T-helper 22 cell (primary cell): ENCODE data around the gene MAST3.
"Not testable (repeated sequence)": the region's sequence is repeated elsewhere in the genome, so short reads cannot be mapped to it uniquely, and the experiment has no call there.

Experiments used
- DNase-seq: peaks from one replicate; pipeline ENCODE4 v3.0.0-alpha.2; 2020; ENCODE audit warnings: low read depth

MAST3 gene

DNA sequence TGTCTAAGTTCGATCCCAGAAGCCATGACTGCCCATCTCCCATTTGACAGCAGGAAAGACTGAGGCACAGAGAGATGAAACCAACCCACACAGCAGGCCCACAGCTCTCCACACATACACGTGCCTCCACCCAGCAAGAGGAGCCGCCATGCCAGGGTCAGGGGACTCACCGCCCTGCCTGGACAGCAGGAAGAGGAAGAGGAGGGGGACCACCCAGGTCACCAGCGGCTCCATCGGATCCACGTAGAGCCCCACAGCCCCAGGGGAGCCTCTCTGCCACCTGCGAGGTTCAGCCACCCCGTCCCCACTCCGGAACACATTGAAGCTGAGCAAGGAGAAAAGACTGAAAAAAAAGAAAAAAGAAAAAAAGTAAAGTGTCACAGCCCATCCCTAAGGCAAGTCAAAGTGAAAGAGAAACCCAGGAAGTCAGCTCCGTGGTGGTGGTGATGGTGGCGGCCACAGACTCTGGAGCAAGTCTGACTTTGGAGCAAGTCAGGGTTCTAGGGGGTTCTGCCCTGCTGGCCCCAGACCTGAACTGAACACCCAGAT is 10.9 kb upstream of the MAST3 start, which contains the start of gene IL12RB1:
Gene IL12RB1, minus strand, starts transcription at position 345 of the 549 bp plus-strand sequence. Its CDS starts 111 bp downstream, at position 234.
- DNase-seq = no peak

- peak; percentile 42 for DNase-seq
Measured at GRCh38 chr19:18089096-18089541, 8.5 kb upstream of the MAST3 start.

DNA sequence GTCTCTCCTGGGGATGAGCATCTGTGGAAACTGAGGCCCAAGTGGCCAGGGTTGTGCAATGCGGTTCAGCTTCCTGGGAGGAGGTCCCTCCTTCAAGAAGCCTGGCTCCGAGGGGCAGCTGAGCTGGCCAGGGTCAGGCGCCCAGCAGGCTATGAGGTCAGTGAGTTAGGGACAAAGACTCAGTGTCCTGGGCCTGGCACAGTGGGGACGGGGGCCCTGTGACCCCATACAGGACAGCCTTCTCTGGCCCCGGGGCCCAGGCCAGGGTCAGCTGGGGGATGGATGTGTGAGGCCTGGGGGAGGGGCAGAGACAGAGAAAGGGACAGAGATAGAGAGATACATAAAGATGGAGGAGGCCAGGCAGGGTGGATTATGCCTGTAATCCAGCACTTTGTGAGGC is 7.9 kb upstream of the MAST3 start:
- no peak for DNase-seq

GRCh38 chr19:18090545-18091216 is 6.9 kb upstream of the MAST3 start:
- no peak for DNase-seq

GRCh38 chr19:18091217-18091608 is 6.4 kb upstream of the MAST3 start:
- peak; percentile 77 for DNase-seq

GRCh38 chr19:18093439-18094161 is 4.0 kb upstream of the MAST3 start:
- DNase-seq = no peak

GRCh38 chr19:18096258-18096657 is 1.3 kb upstream of the MAST3 start:
- DNase-seq = no peak

GRCh38 chr19:18097993-18098890 is 664 bp downstream of the MAST3 start:
- DNase-seq = no peak

- DNase-seq = no peak
Measured at GRCh38 chr19:18098891-18099622, 1.5 kb downstream of the MAST3 start.

- DNase-seq = no peak
Measured at GRCh38 chr19:18099623-18099995, 2.0 kb downstream of the MAST3 start.

- DNase-seq = no peak
Measured at GRCh38 chr19:18100710-18101109, 3.1 kb downstream of the MAST3 start.

DNA sequence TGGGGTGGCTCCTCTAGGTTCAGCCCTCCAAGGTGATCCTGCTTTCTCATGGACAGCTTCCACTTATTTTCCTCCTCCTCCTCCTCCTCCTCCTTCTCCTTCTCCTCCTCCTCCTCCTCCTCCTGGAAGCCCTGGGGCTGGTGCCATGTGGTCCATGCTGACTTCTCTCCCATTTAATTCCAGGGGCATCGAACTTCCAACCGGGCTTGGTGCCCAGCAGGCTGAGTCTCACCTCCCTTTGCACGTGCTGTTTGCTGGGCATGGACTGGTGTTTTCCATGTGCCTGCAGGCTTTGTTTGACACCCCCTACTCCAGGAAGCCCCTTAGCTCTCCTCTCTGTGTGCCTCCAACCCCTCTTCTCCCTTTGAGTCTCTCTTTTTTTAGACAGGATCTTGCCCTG is 3.7 kb downstream of the MAST3 start:
- no peak for DNase-seq

GRCh38 chr19:18102916-18103542 is 5.5 kb downstream of the MAST3 start:
- no peak for DNase-seq

DNA sequence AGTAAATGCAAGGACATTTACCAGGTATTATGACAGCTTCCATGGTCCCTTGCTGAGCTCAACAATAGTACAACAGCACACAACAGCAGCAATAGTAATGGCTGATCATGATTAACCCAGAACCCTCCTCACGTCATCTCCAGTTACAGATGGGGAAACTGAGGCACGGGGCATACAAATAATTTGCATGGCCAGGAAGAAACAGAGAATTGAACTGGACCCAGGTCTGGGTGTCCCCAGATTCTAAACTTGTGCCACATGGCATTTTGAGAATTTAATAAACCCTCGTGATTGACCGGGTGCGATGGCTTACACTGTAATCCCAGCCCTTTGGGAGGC is 7.2 kb downstream of the MAST3 start:
- no peak for DNase-seq

DNA sequence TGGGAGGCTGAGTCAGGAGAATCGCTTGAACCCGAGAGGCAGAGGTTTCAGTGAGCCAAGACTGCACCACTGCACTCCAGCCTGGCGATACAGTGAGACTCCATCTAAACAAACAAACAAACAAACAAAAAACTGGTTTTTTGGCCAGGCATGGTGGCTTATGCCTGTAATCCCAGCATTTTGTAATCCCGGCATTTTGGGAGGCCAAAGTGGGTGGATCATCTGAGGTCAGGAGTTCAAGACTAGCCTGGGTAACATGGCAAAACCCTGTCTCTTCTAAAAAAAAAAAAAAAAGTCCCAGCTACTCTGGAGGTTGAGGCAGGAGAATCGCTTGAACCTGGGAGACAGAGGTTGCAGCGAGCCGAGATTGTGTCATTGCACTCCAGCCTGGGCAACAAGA is 7.7 kb downstream of the MAST3 start:
- not testable (repeated sequence) for DNase-seq

GRCh38 chr19:18107235-18107634 is 9.7 kb downstream of the MAST3 start:
- no peak for DNase-seq

- DNase-seq = no peak
Measured at GRCh38 chr19:18108897-18109296, 11.3 kb downstream of the MAST3 start.

DNA sequence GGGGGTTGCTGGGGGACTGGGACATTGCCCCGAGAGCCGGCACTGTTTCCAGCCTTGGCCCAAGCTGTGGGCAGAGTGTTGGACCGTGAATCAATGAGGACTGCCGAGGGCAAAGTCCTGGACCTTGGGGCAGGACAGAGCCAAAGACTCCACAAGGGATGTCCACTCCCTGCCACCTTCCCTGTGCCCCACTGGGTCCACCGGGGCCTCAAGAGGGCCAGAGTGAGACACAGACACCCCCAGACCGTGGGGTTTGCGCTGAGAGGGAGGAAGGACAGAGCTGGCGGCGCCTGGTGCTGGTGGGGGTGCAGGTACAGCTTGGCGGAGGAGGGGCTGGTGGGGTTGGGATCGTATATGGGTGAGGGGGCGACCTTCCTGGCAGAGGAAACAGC is 11.8 kb downstream of the MAST3 start:
- no peak for DNase-seq

DNA sequence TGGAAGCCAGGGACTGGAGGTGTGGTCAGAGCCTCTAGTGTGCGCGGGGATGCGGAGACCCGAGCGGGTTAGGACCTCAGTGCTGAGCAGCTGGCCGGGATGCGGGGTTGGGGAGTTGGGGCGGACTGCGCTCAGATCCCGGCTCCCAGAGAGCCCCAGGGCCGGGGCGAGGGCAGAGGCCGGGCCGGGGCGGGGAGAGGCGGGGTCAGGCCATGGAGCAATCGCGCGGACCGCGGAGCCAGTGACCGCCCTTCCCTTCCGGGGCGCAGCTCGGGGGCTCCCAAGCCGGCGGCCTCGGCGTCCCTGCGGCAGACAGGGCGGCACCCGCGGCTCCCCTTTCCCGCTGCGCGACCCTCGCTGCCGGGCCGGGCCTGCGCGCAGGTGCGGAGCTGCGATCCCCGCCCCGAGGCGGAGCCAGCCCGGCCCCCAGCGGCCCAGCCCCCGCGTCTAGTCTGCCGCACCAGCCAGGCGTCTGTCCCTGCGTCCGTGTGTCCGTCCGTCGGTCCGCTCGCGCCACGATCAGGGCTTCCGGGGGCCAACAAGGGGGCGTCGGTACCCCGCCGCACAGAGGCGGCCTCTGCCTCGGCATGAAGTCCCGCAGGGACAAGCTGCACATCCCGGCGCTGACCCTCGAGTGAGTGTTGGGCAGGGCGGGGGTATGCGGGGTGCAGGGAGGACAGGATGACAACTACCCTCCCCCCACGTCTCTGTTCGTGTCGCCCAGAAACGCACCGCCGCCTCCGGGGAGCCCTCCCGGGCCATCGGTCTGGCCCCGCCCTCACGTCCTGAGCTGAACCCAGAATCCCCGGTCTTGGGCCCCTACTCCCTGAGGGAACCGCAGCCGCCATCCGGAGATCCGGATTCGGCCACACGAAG is 12.4 kb downstream of the MAST3 start:
- no peak for DNase-seq

GRCh38 chr19:18110609-18111232 is 13.1 kb downstream of the MAST3 start:
- DNase-seq = no peak
